GM19468 (cell line): ENCODE results near the gene MITD1.
"Not testable (repeated sequence)": the region's sequence is repeated elsewhere in the genome, so short reads cannot be mapped to it uniquely, and the experiment has no call there.

Experiments used
- ATAC-seq: cut with Tn5 transposase; IDR thresholded peaks from one replicate; pipeline ENCODE4 v1.9.1; 2021; ENCODE audit warnings: mild to moderate bottlenecking, moderate library complexity, moderate number of reproducible peaks; ENCODE audit not compliant: unreplicated experiment; ENCODE audit errors: extremely low read depth

Gene MITD1

GRCh38 chr2:99180755-99181623 lies at the start of gene MITD1, which contains the start of gene MRPL30:
Gene MITD1 (minus strand): TSS chr2:99181058. CDS start chr2:99180981, 77 bp downstream.
Gene MRPL30 (plus strand): TSS chr2:99181184. CDS start chr2:99186204, 5,020 bp downstream.
- peak; percentile 78 for ATAC-seq

GRCh38 chr2:99217929-99218501 lies 37.2 kb upstream of the MITD1 start:
- no peak for ATAC-seq

- ATAC-seq, result no peak
These were observed 35.2 kb upstream of the MITD1 start for GRCh38 chr2:99216096-99216495.

GRCh38 chr2:99205491-99205890 lies 24.6 kb upstream of the MITD1 start:
- no peak for ATAC-seq

- ATAC-seq, result no peak
These were observed 21.3 kb upstream of the MITD1 start for GRCh38 chr2:99201959-99202678.

GRCh38 chr2:99200076-99200800 lies 19.4 kb upstream of the MITD1 start:
- ATAC-seq, result no peak

GRCh38 chr2:99198103-99198841 lies 17.4 kb upstream of the MITD1 start:
- ATAC-seq, result no peak

GRCh38 chr2:99192364-99192763 lies 11.5 kb upstream of the MITD1 start:
- ATAC-seq, result not testable (repeated sequence)

- no peak for ATAC-seq
These were observed 9.7 kb upstream of the MITD1 start for GRCh38 chr2:99190548-99190947.

- ATAC-seq, result no peak
These were observed 7.5 kb upstream of the MITD1 start for GRCh38 chr2:99188357-99188756.

GRCh38 chr2:99187011-99187410 lies 6.2 kb upstream of the MITD1 start:
- no peak for ATAC-seq

GRCh38 chr2:99184811-99185210 lies 4.0 kb upstream of the MITD1 start:
- ATAC-seq, result no peak

- no peak for ATAC-seq
These were observed 2.2 kb upstream of the MITD1 start for GRCh38 chr2:99183025-99183424.

- no peak for ATAC-seq
These were observed 754 bp upstream of the MITD1 start for GRCh38 chr2:99181624-99182000.

GRCh38 chr2:99171377-99172140 lies 9.3 kb downstream of the MITD1 start:
- no peak for ATAC-seq

GRCh38 chr2:99169534-99169933 lies 11.3 kb downstream of the MITD1 start:
- ATAC-seq, result no peak

- ATAC-seq, result no peak
These were observed 14.6 kb downstream of the MITD1 start for GRCh38 chr2:99166218-99166617.

GRCh38 chr2:99159594-99159993 lies 21.3 kb downstream of the MITD1 start:
- ATAC-seq, result no peak

GRCh38 chr2:99158599-99158998 lies 22.3 kb downstream of the MITD1 start:
- ATAC-seq, result no peak
